Lung (tissue), 12 donors: Measurements from ENCODE around the gene KLK10. TPM values are rescaled to one million over a fixed set of nuclear protein-coding genes. Genes with fewer than 3 reads are reported as not detected.

Source experiments
- ATAC-seq: fragments of 200-7000 bp; cut with Tn5 transposase; one replicate; pipeline ENCODE4 v1.9.1; 2020; ENCODE audit warnings: moderate number of reproducible peaks; ENCODE audit not compliant: insufficient read depth, low FRiP score
- DNase-seq, 3 donors: peaks; one replicate each; pipeline ENCODE4 v3.0.0-alpha.2; 2013 to 2017
- H3K27ac ChIP-seq, 2 donors: one replicate each; pipeline ENCODE4 v1.5.1; 2013; ENCODE audit warnings: mild to moderate bottlenecking in 2 of 2, moderate library complexity in 2 of 2, control low read depth in 1 of 2, inconsistent platforms in 1 of 2, low read depth in 1 of 2, low read length in 1 of 2
- H3K27me3 ChIP-seq, 3 donors: one replicate each; pipeline ENCODE4 v1.5.1; 2013; ENCODE audit warnings: low read length in 2 of 3; ENCODE audit not compliant: control insufficient read depth in 3 of 3, insufficient read depth in 3 of 3
- H3K36me3 ChIP-seq, 4 donors: one replicate each; pipeline ENCODE4 v1.5.1; 2013; ENCODE audit warnings: low read length in 4 of 4, mild to moderate bottlenecking in 1 of 4, moderate library complexity in 1 of 4; ENCODE audit not compliant: control insufficient read depth in 4 of 4, insufficient read depth in 4 of 4
- H3K4me1 ChIP-seq, 5 donors: one replicate each; pipeline ENCODE4 v1.5.1; 2013; ENCODE audit warnings: low read length in 5 of 5, mild to moderate bottlenecking in 2 of 5, moderate library complexity in 1 of 5; ENCODE audit not compliant: control insufficient read depth in 5 of 5, insufficient read depth in 5 of 5
- H3K4me3 ChIP-seq: one replicate; pipeline ENCODE4 v1.5.1; 2013; ENCODE audit warnings: mild to moderate bottlenecking, control low read depth, moderate library complexity
- H3K9ac ChIP-seq, 2 donors: one replicate each; pipeline ENCODE4 v1.5.1; 2013; ENCODE audit warnings: low read length in 2 of 2, control low read depth in 1 of 2; ENCODE audit not compliant: insufficient read depth in 1 of 2
- H3K9me3 ChIP-seq, 4 donors: one replicate each; pipeline ENCODE4 v1.5.1; 2013; ENCODE audit warnings: low read length in 3 of 4, mild to moderate bottlenecking in 1 of 4, moderate library complexity in 1 of 4; ENCODE audit not compliant: control insufficient read depth in 4 of 4, insufficient read depth in 3 of 4
- CTCF ChIP-seq: IDR thresholded peaks from 2 replicates; pipeline ENCODE4 v1.5.1; 2012; ENCODE audit warnings: mild to moderate bottlenecking; ENCODE audit errors: control extremely low read depth, extremely low read depth
- WGBS, 2 donors: extraction: QIAGEN DNeasy Blood & Tissue Kit; methylation state at CpG; one replicate each; pipeline ENCODE4 v1.1.7; 2013; 5-methylcytosine and 5-hydroxymethylcytosine counted together
- polyA plus RNA-seq, 2 donors: library from polyadenylated mRNA; stranded (reverse); fragments of 200-250 nt; gene quantifications; one replicate each; pipeline ENCODE4 v1.2.1, GENCODE V29; 2013
- total RNA-seq, 2 donors: library from RNA; depleted of rRNA in 1 of 2; stranded (reverse); fragments of >200 nt in 1 of 2; gene quantifications; one replicate each; pipeline ENCODE4 v1.2.1, GENCODE V29; 2014 to 2021
- donor health status: control.
- donor health status: control.
- donor health status: Bipolar disorder and iron deficiency.
- donor health status: healthy.
- donor health status: DM: yes; HTN: yes; CAD: no.

KLK10 gene
- total and polyA plus RNA-seq, 4 donors, result 9.8 to 34.2 (median 19.9) TPM

GRCh38 chr19:51006406-51006805 lies 13.1 kb downstream of the KLK10 start:
- DNase-seq (no peak), ATAC-seq (no peak)
- H3K27ac ChIP-seq, result no peak overlapping the region
- 51 to 55% methylated on average over 8 of the region's 8 CpGs for WGBS, 2 donors
- peaks cover 2 to 15% (median 3%) of the 10 kb centered on the region in 3 donors for H3K27me3 ChIP-seq
- no peak overlapping the region for H3K4me3 ChIP-seq
- H3K9me3 ChIP-seq, result peaks cover 0 to 3% (median 0%) of the 10 kb centered on the region in 4 donors
- H3K36me3 ChIP-seq, result no peaks in the 10 kb centered on the region
- no peaks in the 10 kb centered on the region for H3K4me1 ChIP-seq
- TF ChIP-seq CTCF, result no peak
- H3K9ac ChIP-seq, result no peak overlapping the region

- DNase-seq (no peak), ATAC-seq (no peak)
- TF ChIP-seq CTCF, result no peak
- Histone ChIP-seq H3K4me1 (no peaks in the 10 kb centered on the region), H3K4me3 (no peak overlapping the region), H3K36me3 (no peaks in the 10 kb centered on the region), H3K27me3 (peaks cover 3 to 21% (median 4%) of the 10 kb centered on the region in 3 donors), H3K27ac (no peak overlapping the region), H3K9me3 (peaks cover 0 to 3% (median 0%) of the 10 kb centered on the region in 4 donors), H3K9ac (no peak overlapping the region)
- 94 to 98% methylated on average over 1 of the region's 1 CpG for WGBS, 2 donors
These were observed 14.3 kb downstream of the KLK10 start for GRCh38 chr19:51005248-51005647.

- no peak for TF ChIP-seq CTCF
- Histone ChIP-seq H3K27ac (no peak overlapping the region), H3K9me3 (no peaks in the 10 kb centered on the region), H3K9ac (no peak overlapping the region), H3K27me3 (peaks cover 0 to 17% (median 4%) of the 10 kb centered on the region in 3 donors), H3K36me3 (no peaks in the 10 kb centered on the region), H3K4me1 (no peaks in the 10 kb centered on the region), H3K4me3 (no peak overlapping the region)
- ATAC-seq (no peak), DNase-seq (no peak)
- WGBS, 2 donors, result 73% methylated on average over 7 of the region's 7 CpGs
These were observed 16.2 kb downstream of the KLK10 start for GRCh38 chr19:51003316-51003715.

- 54 to 62% methylated on average over 41 to 42 of the region's 42 CpGs for WGBS, 2 donors
- Histone ChIP-seq H3K4me3 (no peak overlapping the region), H3K9ac (no peak overlapping the region), H3K36me3 (no peaks in the 10 kb centered on the region), H3K27me3 (peaks cover 0 to 17% (median 4%) of the 10 kb centered on the region in 3 donors), H3K27ac (no peak overlapping the region), H3K4me1 (no peaks in the 10 kb centered on the region), H3K9me3 (no peaks in the 10 kb centered on the region)
- DNase-seq (no peak), ATAC-seq (no peak)
- TF ChIP-seq CTCF, result no peak
These were observed 16.8 kb downstream of the KLK10 start for GRCh38 chr19:51002542-51003311.
